GM23338 (cell line): ENCODE measurements around the gene GLIS2.

Source experiments
- CREB1 ChIP-seq: fragments of 250-450 bp; sonication (Bioruptor Pico); IDR thresholded peaks from 2 replicates; pipeline ENCODE4 v1.5.0; 2020; ENCODE audit warnings: low read depth, mild to moderate bottlenecking, moderate library complexity
- EZH2 ChIP-seq: fragments of 200-600 bp; sonication (generic); IDR thresholded peaks from one replicate; pipeline ENCODE4 v1.8.0; 2017; ENCODE audit warnings: antibody characterized with exemption, mild to moderate bottlenecking, low read depth; ENCODE audit not compliant: unreplicated experiment
- JUNB ChIP-seq: IDR thresholded peaks from one replicate; pipeline ENCODE4 v1.6.1; 2016; ENCODE audit warnings: antibody characterized with exemption; ENCODE audit not compliant: unreplicated experiment
- POLR2AphosphoS5 ChIP-seq: IDR thresholded peaks from 2 replicates; pipeline ENCODE4 v1.6.1; 2016; ENCODE audit warnings: antibody characterized with exemption, low read depth
- TF ChIP-seq, protein P1 (sequence below): IDR thresholded peaks from one replicate; pipeline ENCODE4 v1.6.1; 2018; ENCODE audit warnings: antibody characterized with exemption; ENCODE audit not compliant: unreplicated experiment
- TF ChIP-seq, protein P2 (sequence below), 2 experiments: fragments of 200-600 bp in 1 of 2; sonication (generic) in 1 of 2; conservative IDR thresholded peaks; 2 replicates each; pipeline versions ENCODE4 v1.5.1 to v1.6.1; 2016 to 2017; ENCODE audit warnings: antibody characterized with exemption in 2 of 2, low read depth in 2 of 2, mild to moderate bottlenecking in 2 of 2, moderate library complexity in 1 of 2

DNA sequence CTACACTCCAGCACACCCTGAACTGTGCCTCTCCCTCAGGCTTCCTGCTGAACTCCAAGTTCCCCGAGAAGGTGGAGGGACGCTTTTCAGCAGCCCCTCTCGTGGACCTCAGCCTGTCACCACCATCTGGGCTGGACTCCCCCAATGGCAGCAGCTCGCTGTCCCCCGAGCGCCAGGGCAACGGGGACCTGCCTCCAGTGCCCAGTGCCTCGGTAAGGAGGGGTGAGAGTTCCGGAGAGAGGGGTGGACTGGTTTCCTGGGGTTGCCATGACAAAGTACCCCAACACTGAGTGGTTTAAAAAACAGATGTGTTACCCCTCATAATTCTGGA, 17.4 kb downstream of the GLIS2 start:
- no peak for TF ChIP-seq EZH2
- TF ChIP-seq, protein P1, sequence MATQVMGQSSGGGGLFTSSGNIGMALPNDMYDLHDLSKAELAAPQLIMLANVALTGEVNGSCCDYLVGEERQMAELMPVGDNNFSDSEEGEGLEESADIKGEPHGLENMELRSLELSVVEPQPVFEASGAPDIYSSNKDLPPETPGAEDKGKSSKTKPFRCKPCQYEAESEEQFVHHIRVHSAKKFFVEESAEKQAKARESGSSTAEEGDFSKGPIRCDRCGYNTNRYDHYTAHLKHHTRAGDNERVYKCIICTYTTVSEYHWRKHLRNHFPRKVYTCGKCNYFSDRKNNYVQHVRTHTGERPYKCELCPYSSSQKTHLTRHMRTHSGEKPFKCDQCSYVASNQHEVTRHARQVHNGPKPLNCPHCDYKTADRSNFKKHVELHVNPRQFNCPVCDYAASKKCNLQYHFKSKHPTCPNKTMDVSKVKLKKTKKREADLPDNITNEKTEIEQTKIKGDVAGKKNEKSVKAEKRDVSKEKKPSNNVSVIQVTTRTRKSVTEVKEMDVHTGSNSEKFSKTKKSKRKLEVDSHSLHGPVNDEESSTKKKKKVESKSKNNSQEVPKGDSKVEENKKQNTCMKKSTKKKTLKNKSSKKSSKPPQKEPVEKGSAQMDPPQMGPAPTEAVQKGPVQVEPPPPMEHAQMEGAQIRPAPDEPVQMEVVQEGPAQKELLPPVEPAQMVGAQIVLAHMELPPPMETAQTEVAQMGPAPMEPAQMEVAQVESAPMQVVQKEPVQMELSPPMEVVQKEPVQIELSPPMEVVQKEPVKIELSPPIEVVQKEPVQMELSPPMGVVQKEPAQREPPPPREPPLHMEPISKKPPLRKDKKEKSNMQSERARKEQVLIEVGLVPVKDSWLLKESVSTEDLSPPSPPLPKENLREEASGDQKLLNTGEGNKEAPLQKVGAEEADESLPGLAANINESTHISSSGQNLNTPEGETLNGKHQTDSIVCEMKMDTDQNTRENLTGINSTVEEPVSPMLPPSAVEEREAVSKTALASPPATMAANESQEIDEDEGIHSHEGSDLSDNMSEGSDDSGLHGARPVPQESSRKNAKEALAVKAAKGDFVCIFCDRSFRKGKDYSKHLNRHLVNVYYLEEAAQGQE, result no peak
- TF ChIP-seq, protein P2, sequence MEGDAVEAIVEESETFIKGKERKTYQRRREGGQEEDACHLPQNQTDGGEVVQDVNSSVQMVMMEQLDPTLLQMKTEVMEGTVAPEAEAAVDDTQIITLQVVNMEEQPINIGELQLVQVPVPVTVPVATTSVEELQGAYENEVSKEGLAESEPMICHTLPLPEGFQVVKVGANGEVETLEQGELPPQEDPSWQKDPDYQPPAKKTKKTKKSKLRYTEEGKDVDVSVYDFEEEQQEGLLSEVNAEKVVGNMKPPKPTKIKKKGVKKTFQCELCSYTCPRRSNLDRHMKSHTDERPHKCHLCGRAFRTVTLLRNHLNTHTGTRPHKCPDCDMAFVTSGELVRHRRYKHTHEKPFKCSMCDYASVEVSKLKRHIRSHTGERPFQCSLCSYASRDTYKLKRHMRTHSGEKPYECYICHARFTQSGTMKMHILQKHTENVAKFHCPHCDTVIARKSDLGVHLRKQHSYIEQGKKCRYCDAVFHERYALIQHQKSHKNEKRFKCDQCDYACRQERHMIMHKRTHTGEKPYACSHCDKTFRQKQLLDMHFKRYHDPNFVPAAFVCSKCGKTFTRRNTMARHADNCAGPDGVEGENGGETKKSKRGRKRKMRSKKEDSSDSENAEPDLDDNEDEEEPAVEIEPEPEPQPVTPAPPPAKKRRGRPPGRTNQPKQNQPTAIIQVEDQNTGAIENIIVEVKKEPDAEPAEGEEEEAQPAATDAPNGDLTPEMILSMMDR (conservative IDR thresholded peaks at IDR 0.05; ENCODE audit: low read depth in 2 of 2), result no peak
- no peak for TF ChIP-seq POLR2AphosphoS5
- TF ChIP-seq JUNB, result no peak
- TF ChIP-seq CREB1 (CRISPR knock-in tag), result no peak
